ENCODE data around the gene DOCK1. TPM values are rescaled to one million over a fixed set of nuclear protein-coding genes. Genes with fewer than 3 reads are reported as not detected.

The DOCK1 gene
- total RNA-seq, 2 donors from 2014 or later: 72.4 to 89.3 TPM

DNA sequence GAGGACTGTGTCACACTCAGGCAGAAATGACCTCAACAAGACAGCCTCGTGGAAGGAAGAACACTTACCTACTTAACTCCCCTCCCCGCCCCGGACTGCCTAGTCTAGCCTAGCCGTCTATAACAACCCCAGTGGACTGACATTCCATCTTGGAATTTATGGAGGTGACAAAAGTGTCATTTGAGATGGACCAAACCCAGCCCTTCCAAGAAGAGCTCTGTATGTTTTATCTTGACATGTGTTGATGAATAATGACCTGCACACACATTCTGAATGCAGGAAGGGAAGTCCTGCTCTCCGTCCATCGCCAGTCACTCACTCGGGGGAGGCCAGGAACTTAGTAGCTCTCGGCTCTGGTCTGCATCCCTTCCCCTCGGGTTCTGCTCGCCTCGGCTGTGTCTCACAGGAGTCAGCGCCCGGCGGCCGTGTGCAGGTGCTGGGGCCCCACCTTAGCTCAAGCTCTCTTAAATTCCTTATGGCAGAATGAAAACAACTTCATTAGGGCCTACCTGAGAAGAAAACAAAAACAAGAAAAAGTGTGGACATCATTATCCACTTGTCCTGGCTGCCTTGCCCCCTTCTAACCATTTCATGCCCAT, 503.0 kb downstream of the DOCK1 start:
- no peak overlapping the region for H3K27ac ChIP-seq (ENCODE audit: low read depth, low read length)
- H3K4me3 Mint-ChIP-seq: no peak overlapping the region

DNA sequence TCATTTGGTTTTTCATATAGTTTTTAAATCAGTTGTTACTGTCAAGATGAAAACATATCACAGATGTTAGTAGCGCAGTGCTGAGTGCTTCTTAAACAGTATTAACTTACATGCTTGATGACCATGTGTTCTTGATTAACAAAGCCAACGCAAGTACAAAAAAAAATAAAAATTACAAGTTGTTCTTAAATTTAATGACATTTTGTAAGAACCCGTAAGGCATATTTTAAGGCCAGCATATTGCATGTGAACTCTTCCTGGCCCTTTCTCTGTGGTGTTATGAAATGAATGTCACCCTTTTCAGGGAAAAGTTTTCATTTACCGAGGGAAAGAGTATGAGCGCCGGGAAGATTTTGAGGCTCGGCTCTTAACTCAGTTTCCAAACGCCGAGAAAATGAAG, 503.5 kb downstream of the DOCK1 start:
- no peaks in the 10 kb centered on the region for H3K4me1 Mint-ChIP-seq
- peaks cover 9% of the 10 kb centered on the region for H3K36me3 ChIP-seq (ENCODE audit: control insufficient read depth, insufficient read depth, low read length)
- 97 to 100% methylated on average over 5 to 8 of the region's 9 CpGs for WGBS, 2 experiments (ENCODE audit: insufficient coverage in 1 of 2, insufficient read length in 1 of 2)
- no peaks in the 10 kb centered on the region for H3K9me3 ChIP-seq (ENCODE audit: control insufficient read depth, low read length)
- H3K36me3 Mint-ChIP-seq (ENCODE audit: low read depth): peaks cover 48% of the 10 kb centered on the region
- no peak overlapping the region for H3K27ac Mint-ChIP-seq
- no peak overlapping the region for H3K9ac ChIP-seq (ENCODE audit: extremely low read depth, low read length, poor library complexity, severe bottlenecking)
- H3K9me3 Mint-ChIP-seq: no peaks in the 10 kb centered on the region
- H3K27ac ChIP-seq (ENCODE audit: low read depth, low read length): no peak overlapping the region
- TF ChIP-seq, protein P1, sequence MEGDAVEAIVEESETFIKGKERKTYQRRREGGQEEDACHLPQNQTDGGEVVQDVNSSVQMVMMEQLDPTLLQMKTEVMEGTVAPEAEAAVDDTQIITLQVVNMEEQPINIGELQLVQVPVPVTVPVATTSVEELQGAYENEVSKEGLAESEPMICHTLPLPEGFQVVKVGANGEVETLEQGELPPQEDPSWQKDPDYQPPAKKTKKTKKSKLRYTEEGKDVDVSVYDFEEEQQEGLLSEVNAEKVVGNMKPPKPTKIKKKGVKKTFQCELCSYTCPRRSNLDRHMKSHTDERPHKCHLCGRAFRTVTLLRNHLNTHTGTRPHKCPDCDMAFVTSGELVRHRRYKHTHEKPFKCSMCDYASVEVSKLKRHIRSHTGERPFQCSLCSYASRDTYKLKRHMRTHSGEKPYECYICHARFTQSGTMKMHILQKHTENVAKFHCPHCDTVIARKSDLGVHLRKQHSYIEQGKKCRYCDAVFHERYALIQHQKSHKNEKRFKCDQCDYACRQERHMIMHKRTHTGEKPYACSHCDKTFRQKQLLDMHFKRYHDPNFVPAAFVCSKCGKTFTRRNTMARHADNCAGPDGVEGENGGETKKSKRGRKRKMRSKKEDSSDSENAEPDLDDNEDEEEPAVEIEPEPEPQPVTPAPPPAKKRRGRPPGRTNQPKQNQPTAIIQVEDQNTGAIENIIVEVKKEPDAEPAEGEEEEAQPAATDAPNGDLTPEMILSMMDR (conservative IDR thresholded peaks at IDR 0.05): no peak
- no peaks in the 10 kb centered on the region for H3K27me3 ChIP-seq (ENCODE audit: control insufficient read depth, insufficient read depth, low read length, poor library complexity, severe bottlenecking)
- DNase-seq: no peak
- H3K27me3 Mint-ChIP-seq (ENCODE audit: insufficient read depth): no peaks in the 10 kb centered on the region
- no peaks in the 10 kb centered on the region for H3K4me1 ChIP-seq (ENCODE audit: control insufficient read depth, insufficient read depth, low read length)
- no peak overlapping the region for H3K4me3 ChIP-seq (ENCODE audit: low read length)
- H3K4me3 Mint-ChIP-seq: no peak overlapping the region

More for the DNA sequence above, 503.0 kb downstream of the DOCK1 start:
- no peak overlapping the region for H3K4me3 ChIP-seq (ENCODE audit: low read length)
- TF ChIP-seq, protein P1 (conservative IDR thresholded peaks at IDR 0.05): no peak
- no peaks in the 10 kb centered on the region for H3K4me1 ChIP-seq (ENCODE audit: control insufficient read depth, insufficient read depth, low read length)
- Mint-ChIP-seq H3K36me3 (ENCODE audit: low read depth) (peaks cover 48% of the 10 kb centered on the region), H3K9me3 (no peaks in the 10 kb centered on the region), H3K4me1 (no peaks in the 10 kb centered on the region), H3K27ac (no peak overlapping the region), H3K27me3 (ENCODE audit: insufficient read depth) (no peaks in the 10 kb centered on the region)
- no peaks in the 10 kb centered on the region for H3K27me3 ChIP-seq (ENCODE audit: control insufficient read depth, insufficient read depth, low read length, poor library complexity, severe bottlenecking)
- 91 to 95% methylated on average over 11 to 15 of the region's 15 CpGs for WGBS, 2 experiments (ENCODE audit: insufficient coverage in 1 of 2, insufficient read length in 1 of 2)
- DNase-seq: no peak
- no peak overlapping the region for H3K9ac ChIP-seq (ENCODE audit: extremely low read depth, low read length, poor library complexity, severe bottlenecking)
- no peaks in the 10 kb centered on the region for H3K9me3 ChIP-seq (ENCODE audit: control insufficient read depth, low read length)
- peaks cover 9% of the 10 kb centered on the region for H3K36me3 ChIP-seq (ENCODE audit: control insufficient read depth, insufficient read depth, low read length)

DNA sequence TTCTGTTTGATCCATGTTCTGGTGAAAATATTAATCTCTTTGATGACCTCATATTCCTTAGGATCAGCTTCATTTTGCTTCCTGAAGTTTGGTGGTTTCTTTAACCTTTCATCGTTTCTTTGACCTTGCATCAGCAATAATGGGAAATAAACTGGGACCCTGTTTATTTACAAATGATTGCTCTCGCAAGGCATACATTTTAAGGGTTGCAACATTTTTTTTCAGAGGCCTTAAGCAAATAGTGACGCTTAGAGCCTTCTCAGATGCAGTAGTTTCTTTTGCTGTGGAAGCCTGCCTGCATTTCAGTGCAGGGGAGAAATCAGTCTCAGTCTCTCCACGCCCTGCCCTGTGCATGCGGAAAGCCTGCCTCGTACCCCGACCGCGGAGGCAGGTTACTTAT, 504.8 kb downstream of the DOCK1 start:
- Mint-ChIP-seq H3K36me3 (ENCODE audit: low read depth) (peaks cover 40% of the 10 kb centered on the region), H3K27me3 (ENCODE audit: insufficient read depth) (no peaks in the 10 kb centered on the region), H3K9me3 (no peaks in the 10 kb centered on the region), H3K27ac (no peak overlapping the region), H3K4me1 (no peaks in the 10 kb centered on the region), H3K4me3 (no peak overlapping the region)
- Histone ChIP-seq H3K4me1 (ENCODE audit: control insufficient read depth, insufficient read depth, low read length) (no peaks in the 10 kb centered on the region), H3K27me3 (ENCODE audit: control insufficient read depth, insufficient read depth, low read length, poor library complexity, severe bottlenecking) (no peaks in the 10 kb centered on the region), H3K9ac (ENCODE audit: extremely low read depth, low read length, poor library complexity, severe bottlenecking) (no peak overlapping the region), H3K4me3 (ENCODE audit: low read length) (no peak overlapping the region), H3K9me3 (ENCODE audit: control insufficient read depth, low read length) (no peaks in the 10 kb centered on the region), H3K27ac (ENCODE audit: low read depth, low read length) (no peak overlapping the region), H3K36me3 (ENCODE audit: control insufficient read depth, insufficient read depth, low read length) (peaks cover 3% of the 10 kb centered on the region)
- 94 to 97% methylated on average over 4 to 9 of the region's 9 CpGs for WGBS, 2 experiments (ENCODE audit: insufficient coverage in 1 of 2, insufficient read length in 1 of 2)
- DNase-seq: no peak
- TF ChIP-seq, protein P1 (conservative IDR thresholded peaks at IDR 0.05): no peak

All from endodermal cell (in vitro differentiated cells).